Fibroblast of the aortic adventitia (primary cell): ENCODE results near the gene CLIC5. TPM values are rescaled to one million over a fixed set of nuclear protein-coding genes. Genes with fewer than 3 reads are reported as not detected.
A peak's percentile ranks its signal among the peaks of the same experiment; 100 is the strongest.

Experiments used
- DNase-seq: peaks from one replicate; pipeline ENCODE4 v3.0.0-alpha.2; 2010; ENCODE audit warnings: low read depth
- H3K4me3 ChIP-seq: 2 replicates; pipeline ENCODE4 v1.5.1; 2011; ENCODE audit warnings: low read depth, mild to moderate bottlenecking, control low read depth, low read length, moderate library complexity
- total RNA-seq: library from RNA; depleted of rRNA; stranded (reverse); fragments of >200 nt; gene quantifications from 2 replicates; pipeline ENCODE4 v1.2.3, GENCODE V29; 2012; ENCODE audit warnings: low replicate concordance
- TF ChIP-seq, protein P1 (sequence below): IDR thresholded peaks from 2 replicates; pipeline ENCODE4 v1.5.1; 2011; ENCODE audit warnings: mild to moderate bottlenecking, low read length, control low read depth, inconsistent platforms; ENCODE audit not compliant: insufficient read depth

CLIC5 gene
- total RNA-seq, 1 donor: not detected

DNA sequence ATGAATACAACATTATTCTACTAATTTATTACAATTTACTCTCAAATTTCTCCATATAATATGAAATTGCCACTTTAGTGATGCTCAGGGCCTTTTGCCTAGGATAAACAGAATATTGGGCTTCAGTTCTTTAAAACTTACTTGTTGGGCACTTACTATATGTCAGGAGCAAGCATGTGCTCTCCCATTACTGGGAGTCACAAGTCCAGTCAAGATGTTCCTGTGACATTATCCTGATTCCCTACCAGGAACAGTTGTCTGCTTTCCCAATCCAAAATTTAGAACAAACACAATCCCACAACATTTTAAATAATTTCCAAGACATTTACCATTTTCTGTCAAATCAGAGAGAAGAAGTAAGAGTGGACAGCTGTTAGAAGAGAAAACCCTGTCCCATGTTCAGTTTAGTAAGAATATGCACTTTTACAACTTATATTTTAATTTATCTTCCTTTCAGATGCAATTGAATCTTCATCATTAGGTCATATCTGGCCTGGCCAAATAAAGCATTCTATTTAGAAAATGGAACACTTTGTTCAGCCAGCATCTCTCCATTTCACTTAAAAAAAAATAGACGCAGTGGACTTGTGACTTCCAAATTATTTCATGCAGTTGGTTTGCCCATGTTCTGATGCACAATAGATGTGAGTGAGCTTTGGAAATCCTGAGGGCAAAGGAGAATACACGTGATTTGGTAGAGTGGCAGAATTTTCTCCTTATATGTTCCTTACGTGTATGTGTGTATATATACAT lies 159.8 kb downstream of the CLIC5 start:
- DNase-seq: no peak
- TF ChIP-seq, protein P1, sequence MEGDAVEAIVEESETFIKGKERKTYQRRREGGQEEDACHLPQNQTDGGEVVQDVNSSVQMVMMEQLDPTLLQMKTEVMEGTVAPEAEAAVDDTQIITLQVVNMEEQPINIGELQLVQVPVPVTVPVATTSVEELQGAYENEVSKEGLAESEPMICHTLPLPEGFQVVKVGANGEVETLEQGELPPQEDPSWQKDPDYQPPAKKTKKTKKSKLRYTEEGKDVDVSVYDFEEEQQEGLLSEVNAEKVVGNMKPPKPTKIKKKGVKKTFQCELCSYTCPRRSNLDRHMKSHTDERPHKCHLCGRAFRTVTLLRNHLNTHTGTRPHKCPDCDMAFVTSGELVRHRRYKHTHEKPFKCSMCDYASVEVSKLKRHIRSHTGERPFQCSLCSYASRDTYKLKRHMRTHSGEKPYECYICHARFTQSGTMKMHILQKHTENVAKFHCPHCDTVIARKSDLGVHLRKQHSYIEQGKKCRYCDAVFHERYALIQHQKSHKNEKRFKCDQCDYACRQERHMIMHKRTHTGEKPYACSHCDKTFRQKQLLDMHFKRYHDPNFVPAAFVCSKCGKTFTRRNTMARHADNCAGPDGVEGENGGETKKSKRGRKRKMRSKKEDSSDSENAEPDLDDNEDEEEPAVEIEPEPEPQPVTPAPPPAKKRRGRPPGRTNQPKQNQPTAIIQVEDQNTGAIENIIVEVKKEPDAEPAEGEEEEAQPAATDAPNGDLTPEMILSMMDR: no peak
- H3K4me3 ChIP-seq: no peak overlapping the region

DNA sequence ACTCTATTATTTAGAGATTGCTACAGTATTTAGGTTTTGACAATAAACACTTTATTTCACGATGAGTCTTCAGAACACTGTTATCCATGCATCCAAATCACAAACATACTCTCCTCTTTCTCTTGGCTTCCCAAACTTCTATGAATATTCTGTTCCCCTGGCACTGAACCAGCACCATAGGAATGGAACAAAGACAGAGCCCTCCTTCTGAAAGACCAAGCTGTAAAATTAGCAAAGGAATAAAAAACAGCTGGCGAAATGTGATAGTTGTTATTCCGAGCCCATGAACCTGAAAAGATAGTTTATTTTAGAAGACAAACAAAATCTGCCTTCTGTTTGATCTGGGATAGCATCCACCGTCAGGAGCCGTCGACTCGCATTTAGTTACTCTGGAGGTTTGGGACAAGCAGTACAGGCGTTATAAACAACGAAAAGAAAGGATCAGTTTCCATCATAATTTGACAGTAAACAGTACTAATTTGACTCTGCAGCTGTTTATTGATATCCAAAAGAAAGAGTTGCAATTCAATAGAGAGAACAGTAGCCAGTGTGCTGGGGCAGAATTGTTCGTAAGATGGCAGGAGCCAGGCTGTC lies 161.4 kb downstream of the CLIC5 start:
- DNase-seq: no peak
- TF ChIP-seq, protein P1: no peak
- no peak overlapping the region for H3K4me3 ChIP-seq

DNA sequence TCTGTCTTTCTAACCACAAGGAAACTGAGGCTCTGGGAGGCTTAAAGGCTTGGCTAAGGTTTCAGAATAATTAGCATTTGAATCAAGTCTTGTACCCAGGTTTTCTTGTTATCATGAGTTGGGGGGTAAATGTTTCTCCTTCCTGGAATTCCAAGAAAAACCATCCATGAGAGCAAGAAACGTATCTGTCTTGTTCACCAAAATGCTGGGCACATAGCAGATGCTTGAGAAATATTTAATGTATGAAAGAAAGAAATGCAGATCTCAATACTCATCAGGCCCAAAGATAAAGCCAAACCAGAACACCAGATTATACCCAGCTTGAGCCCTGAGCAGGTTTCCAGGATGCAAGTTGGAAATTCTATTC lies 164.6 kb downstream of the CLIC5 start:
- no peak for DNase-seq
- H3K4me3 ChIP-seq: no peak overlapping the region
- TF ChIP-seq, protein P1: no peak

DNA sequence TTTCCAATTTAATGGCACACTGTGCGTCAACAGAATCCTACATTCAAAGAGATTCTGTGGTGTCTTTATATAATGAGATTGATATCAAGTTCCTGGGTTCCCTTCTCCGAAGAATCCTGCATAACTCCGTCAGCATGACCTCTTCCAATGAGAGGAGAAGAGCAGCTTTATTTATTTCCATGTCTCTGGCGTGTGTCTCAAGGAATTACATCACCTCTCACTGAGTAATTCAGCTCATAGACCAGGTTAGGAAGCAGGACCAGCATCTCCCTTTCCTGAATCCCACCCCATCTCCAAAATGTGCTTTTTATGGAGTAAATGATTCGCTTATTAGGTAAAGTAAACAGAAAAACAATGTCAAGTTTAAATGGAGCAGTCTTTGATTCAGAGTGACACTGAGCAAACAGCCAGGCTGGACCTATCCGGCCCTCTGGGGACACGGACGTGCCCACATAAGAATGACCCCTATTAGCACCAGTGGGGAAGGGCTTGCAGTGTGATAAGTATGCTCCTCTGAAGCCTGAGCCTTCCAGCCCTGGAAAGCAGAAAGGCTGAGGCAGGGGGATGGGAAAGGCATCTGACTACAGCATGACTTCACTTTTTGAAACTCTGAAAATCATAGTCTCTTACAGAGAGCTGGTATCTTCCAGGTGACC lies 165.2 kb downstream of the CLIC5 start:
- TF ChIP-seq, protein P1: no peak
- DNase-seq: no peak
- no peak overlapping the region for H3K4me3 ChIP-seq

DNA sequence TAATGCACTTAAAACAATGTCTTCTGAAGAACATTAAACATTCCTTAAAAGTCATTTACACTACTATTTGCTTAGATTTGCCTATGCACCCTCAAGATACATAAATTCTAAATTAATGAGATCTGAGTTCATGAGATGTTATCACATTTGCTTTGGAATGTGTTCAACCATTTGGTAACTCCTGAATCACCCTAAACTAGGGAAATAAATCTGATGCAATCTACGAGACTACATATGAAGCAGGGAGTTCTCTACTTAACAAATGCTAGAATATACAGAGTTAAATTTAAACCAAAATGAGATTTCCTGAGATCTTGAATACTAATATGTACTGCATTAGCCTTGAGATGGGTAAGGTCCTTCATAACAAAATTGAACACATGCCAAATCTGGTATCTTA lies 170.1 kb downstream of the CLIC5 start:
- peak; percentile 61 for DNase-seq
- no peak overlapping the region for H3K4me3 ChIP-seq
- TF ChIP-seq, protein P1: no peak

DNA sequence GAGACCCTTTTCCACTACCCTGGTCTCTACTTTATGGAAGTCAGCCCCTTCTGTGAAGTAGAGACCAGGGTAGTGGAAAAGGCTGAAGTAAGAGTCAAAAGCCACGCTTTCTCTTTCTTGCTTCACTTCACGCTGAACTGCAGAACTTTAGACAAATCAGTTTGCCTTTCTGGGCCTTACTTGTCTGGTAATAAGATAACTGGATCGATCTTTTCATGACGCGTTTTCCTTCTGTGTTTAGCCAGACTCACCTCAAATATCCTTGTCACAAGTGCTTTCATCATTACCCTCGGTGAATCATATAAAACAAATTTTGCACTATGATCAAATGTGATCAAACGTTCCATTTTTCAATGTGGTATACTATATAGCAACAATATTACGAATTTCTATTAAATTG lies 170.7 kb downstream of the CLIC5 start:
- TF ChIP-seq, protein P1: no peak
- DNase-seq: no peak
- H3K4me3 ChIP-seq: no peak overlapping the region
